Hepatocyte (in vitro differentiated cells): Measurements from ENCODE around the gene KRT83. TPM values are rescaled to one million over a fixed set of nuclear protein-coding genes. Genes with fewer than 3 reads are reported as not detected.

Experiments
- DNase-seq: peaks from one replicate; pipeline ENCODE4 v3.0.0-alpha.2; 2016; ENCODE audit warnings: low spot score
- H2AFZ ChIP-seq: fragments of 200-600 bp; sonication (generic); 2 replicates; pipeline ENCODE4 v1.6.0; 2016; ENCODE audit warnings: antibody characterized with exemption, mild to moderate bottlenecking
- H3K27ac ChIP-seq: fragments of 200-600 bp; sonication (generic); 2 replicates; pipeline ENCODE4 v1.5.1; 2016; ENCODE audit warnings: mild to moderate bottlenecking
- H3K27me3 ChIP-seq: fragments of 200-600 bp; sonication (generic); 2 replicates; pipeline ENCODE4 v1.6.1; 2016
- H3K36me3 ChIP-seq: fragments of 200-600 bp; sonication (generic); replicated peaks from 2 replicates; pipeline ENCODE4 v1.5.1; 2016; ENCODE audit warnings: low read depth; ENCODE audit not compliant: insufficient read depth
- H3K4me1 ChIP-seq: fragments of 200-600 bp; sonication (generic); 2 replicates; pipeline ENCODE4 v1.5.1; 2016; ENCODE audit warnings: mild to moderate bottlenecking, moderate library complexity; ENCODE audit not compliant: insufficient read depth
- H3K4me2 ChIP-seq: fragments of 200-600 bp; sonication (generic); 2 replicates; pipeline ENCODE4 v1.6.0; 2016
- H3K4me3 ChIP-seq: fragments of 200-600 bp; sonication (generic); 2 replicates; pipeline ENCODE4 v1.5.1; 2016; ENCODE audit warnings: mild to moderate bottlenecking
- H3K79me2 ChIP-seq: fragments of 200-600 bp; sonication (generic); 2 replicates; pipeline ENCODE4 v1.6.0; 2017; ENCODE audit warnings: mild to moderate bottlenecking
- H3K9me2 ChIP-seq: fragments of 200-600 bp; sonication (generic); replicated peaks from 2 replicates; pipeline ENCODE4 v1.6.0; 2017; ENCODE audit warnings: mild to moderate bottlenecking; ENCODE audit not compliant: insufficient read depth
- H3K9me3 ChIP-seq: fragments of 200-600 bp; sonication (generic); 2 replicates; pipeline ENCODE4 v1.5.1; 2016; ENCODE audit warnings: low read depth, mild to moderate bottlenecking
- H4K20me1 ChIP-seq: fragments of 200-600 bp; sonication (generic); 2 replicates; pipeline ENCODE4 v1.6.0; 2016; ENCODE audit warnings: mild to moderate bottlenecking; ENCODE audit not compliant: insufficient read depth, poor library complexity, severe bottlenecking
- EZH2 ChIP-seq: fragments of 200-600 bp; sonication (generic); IDR thresholded peaks from 2 replicates; pipeline ENCODE4 v1.6.1; 2016; ENCODE audit warnings: antibody characterized with exemption, mild to moderate bottlenecking, borderline replicate concordance
- EZH2phosphoT487 ChIP-seq: fragments of 200-600 bp; sonication (generic); IDR thresholded peaks from one replicate; pipeline ENCODE4 v1.6.1; 2018; ENCODE audit warnings: antibody characterized with exemption, mild to moderate bottlenecking, low read depth, moderate library complexity; ENCODE audit not compliant: unreplicated experiment, severe bottlenecking
- WGBS: methylation state at CpG from one replicate; pipeline ENCODE4 v1.1.6; 2016; ENCODE audit warnings: low lambda C conversion rate; ENCODE audit errors: missing lambda C conversion rate; 5-methylcytosine and 5-hydroxymethylcytosine counted together
- polyA plus RNA-seq: library from polyadenylated mRNA; unstranded; fragments of >200 nt; fragmentation: Nextera tagmentation; extraction: Ambion mirVana; gene quantifications from 2 replicates; pipeline ENCODE4 v1.2.1, GENCODE V29; 2016
- total RNA-seq: library from RNA; depleted of rRNA; stranded (reverse); fragments of >200 nt; gene quantifications from 2 replicates; pipeline ENCODE4 v1.2.3, GENCODE V29; 2014
- TF ChIP-seq, protein P1 (sequence below): fragments of 200-600 bp; sonication (generic); IDR thresholded peaks from 2 replicates; pipeline ENCODE4 v1.5.1; 2016; ENCODE audit warnings: antibody characterized with exemption, mild to moderate bottlenecking; ENCODE audit not compliant: poor library complexity

The KRT83 gene
- total and polyA plus RNA-seq, 2 experiments from 2014 or later = not detected

DNA sequence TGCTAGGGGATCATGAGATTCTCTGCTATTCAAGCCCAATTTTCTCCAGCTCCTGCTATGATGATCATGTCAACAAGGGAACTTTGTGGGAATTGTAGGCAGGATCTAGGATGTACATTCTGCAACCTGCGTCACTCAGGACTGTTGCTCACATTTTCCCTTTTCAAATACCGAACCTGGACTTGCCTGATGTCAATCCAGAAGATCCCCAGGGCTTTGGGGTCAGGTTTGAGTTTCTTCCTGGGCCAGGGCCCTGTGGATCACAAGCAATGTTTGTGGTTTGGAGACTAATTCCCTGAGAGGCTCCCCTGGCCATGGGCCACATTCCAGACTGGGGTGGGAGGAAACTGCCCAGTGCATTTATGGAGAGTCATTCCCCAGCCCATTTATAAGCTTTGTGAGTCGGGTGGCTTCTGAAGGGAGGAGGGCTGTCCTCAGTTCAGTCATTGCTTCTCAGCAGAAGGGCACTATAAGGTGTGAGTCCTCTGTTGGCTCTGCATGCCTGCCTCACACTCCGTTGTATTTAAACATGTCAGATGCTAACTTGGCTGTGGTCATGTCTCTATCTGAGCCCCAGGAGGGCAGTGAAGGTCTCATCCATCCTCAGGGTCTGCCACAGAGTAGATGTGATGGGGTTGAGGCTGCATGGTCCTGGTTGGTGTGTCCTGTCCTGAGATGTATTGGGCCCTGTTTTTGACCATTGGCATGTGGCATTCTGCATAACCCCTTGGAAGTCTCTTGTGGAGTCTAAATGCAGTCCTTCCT, 40.2 kb downstream of the KRT83 start:
- TF ChIP-seq, protein P1, sequence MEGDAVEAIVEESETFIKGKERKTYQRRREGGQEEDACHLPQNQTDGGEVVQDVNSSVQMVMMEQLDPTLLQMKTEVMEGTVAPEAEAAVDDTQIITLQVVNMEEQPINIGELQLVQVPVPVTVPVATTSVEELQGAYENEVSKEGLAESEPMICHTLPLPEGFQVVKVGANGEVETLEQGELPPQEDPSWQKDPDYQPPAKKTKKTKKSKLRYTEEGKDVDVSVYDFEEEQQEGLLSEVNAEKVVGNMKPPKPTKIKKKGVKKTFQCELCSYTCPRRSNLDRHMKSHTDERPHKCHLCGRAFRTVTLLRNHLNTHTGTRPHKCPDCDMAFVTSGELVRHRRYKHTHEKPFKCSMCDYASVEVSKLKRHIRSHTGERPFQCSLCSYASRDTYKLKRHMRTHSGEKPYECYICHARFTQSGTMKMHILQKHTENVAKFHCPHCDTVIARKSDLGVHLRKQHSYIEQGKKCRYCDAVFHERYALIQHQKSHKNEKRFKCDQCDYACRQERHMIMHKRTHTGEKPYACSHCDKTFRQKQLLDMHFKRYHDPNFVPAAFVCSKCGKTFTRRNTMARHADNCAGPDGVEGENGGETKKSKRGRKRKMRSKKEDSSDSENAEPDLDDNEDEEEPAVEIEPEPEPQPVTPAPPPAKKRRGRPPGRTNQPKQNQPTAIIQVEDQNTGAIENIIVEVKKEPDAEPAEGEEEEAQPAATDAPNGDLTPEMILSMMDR = no peak
- TF ChIP-seq EZH2phosphoT487 = no peak
- no peak for TF ChIP-seq EZH2
- peak; percentile 54 for DNase-seq
- H3K4me2 ChIP-seq = peak overlapping the region; percentile 13
- H2AFZ ChIP-seq = no peak overlapping the region
- WGBS = 46% methylated on average over 4 of the region's 4 CpGs
- H3K9me2 ChIP-seq = no peaks in the 10 kb centered on the region
- peak overlapping the region; percentile 77 for H3K27ac ChIP-seq
- H3K9me3 ChIP-seq = no peaks in the 10 kb centered on the region
- no peaks in the 10 kb centered on the region for H3K27me3 ChIP-seq
- H3K36me3 ChIP-seq = no peaks in the 10 kb centered on the region
- no peaks in the 10 kb centered on the region for H3K79me2 ChIP-seq
- no peak overlapping the region for H3K4me3 ChIP-seq
- H4K20me1 ChIP-seq = no peaks in the 10 kb centered on the region
- H3K4me1 ChIP-seq = peaks cover 29% of the 10 kb centered on the region

DNA sequence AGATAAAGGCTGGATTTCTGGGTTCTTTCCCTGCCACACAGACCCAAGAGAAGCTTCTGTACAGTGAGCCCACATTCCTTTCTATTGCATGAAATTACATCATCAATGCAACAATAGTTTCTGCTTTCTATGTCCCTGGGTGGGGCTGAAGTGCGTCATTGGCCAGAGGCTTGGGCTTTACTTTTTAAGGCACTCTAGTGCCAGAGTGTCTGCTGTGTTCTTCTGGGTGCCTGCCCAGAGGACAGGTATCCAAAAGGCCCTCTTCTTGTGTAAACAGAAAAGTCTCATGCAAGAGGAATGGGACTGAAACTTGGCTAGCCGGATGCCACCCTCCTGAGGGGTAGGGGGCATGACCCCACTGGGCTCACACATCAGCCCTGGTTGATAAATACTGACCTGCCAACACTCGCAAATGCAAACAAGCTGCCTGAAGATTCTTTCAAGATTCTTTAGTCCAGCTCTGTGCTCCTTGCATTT, 40.8 kb downstream of the KRT83 start:
- Histone ChIP-seq H3K4me2 (peak overlapping the region; percentile 13), H4K20me1 (no peaks in the 10 kb centered on the region), H3K4me1 (peaks cover 29% of the 10 kb centered on the region), H3K9me3 (no peaks in the 10 kb centered on the region), H3K79me2 (no peaks in the 10 kb centered on the region), H3K36me3 (no peaks in the 10 kb centered on the region), H2AFZ (no peak overlapping the region), H3K27me3 (no peaks in the 10 kb centered on the region), H3K4me3 (no peak overlapping the region), H3K9me2 (no peaks in the 10 kb centered on the region), H3K27ac (peak overlapping the region; percentile 77)
- no peak for TF ChIP-seq EZH2
- TF ChIP-seq EZH2phosphoT487 = no peak
- TF ChIP-seq, protein P1 = no peak
- WGBS = 44% methylated on average over 3 of the region's 3 CpGs
- peak; percentile 64 for DNase-seq

DNA sequence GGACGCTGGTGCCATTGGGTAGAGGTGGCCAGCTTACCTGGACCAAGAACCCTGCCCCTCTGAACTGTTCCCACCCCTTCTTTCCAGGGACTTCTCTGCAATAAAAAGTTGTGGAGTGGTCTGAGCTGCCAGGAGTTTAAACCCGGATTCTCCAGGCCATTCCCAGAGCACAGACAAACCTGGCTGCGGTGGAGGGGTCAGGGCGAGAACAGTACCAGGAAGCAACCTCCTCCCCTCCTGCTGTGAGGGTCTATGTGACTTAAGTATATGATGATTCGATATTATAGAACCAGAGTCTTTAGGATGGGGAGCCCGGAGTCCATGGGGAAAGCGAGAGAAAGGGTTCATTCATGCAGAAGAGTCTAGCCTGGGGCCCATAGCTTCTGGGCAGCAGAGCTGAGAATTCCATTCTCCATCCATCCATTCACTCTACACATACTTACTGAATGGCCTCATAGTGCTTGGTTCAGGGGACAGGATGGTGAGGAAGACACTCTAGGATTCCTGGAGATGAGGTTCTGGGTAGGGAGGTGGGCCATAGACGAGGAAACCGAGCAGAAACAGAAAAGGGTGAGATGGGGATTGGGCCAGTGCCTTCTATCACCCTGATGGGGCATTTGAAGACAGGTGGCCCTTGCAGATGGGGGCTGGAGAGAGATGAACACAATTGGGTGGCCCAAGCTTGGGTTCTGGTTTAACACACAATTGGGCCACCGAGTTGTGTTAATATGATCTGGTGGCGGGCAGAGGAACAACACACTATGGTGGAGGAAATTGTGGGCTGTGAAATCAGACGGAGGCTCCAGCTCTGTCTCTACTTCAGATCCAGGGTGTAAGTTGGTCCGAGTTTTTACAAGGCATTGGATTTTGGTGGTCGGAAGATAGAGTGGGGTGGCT, 41.5 kb downstream of the KRT83 start:
- DNase-seq = no peak
- TF ChIP-seq, protein P1 = no peak
- TF ChIP-seq EZH2 = no peak
- no peak for TF ChIP-seq EZH2phosphoT487
- peak overlapping the region; percentile 72 for H3K27ac ChIP-seq
- peaks cover 29% of the 10 kb centered on the region for H3K4me1 ChIP-seq
- peak overlapping the region; percentile 90 for H3K4me2 ChIP-seq
- 90% methylated on average over 14 of the region's 14 CpGs for WGBS
- H3K9me2 ChIP-seq = no peaks in the 10 kb centered on the region
- H4K20me1 ChIP-seq = no peaks in the 10 kb centered on the region
- no peak overlapping the region for H2AFZ ChIP-seq
- H3K9me3 ChIP-seq = no peaks in the 10 kb centered on the region
- H3K36me3 ChIP-seq = no peaks in the 10 kb centered on the region
- no peaks in the 10 kb centered on the region for H3K27me3 ChIP-seq
- no peak overlapping the region for H3K4me3 ChIP-seq
- H3K79me2 ChIP-seq = no peaks in the 10 kb centered on the region
